ENCODE data around the gene LPAR3. TPM values are rescaled to one million over a fixed set of nuclear protein-coding genes. Genes with fewer than 3 reads are reported as not detected.
A peak's percentile ranks its signal among the peaks of the same experiment; 100 is the strongest.

LPAR3 gene
- total RNA-seq, 2 experiments from 2014 or later: 0.74 to 0.94 TPM

DNA sequence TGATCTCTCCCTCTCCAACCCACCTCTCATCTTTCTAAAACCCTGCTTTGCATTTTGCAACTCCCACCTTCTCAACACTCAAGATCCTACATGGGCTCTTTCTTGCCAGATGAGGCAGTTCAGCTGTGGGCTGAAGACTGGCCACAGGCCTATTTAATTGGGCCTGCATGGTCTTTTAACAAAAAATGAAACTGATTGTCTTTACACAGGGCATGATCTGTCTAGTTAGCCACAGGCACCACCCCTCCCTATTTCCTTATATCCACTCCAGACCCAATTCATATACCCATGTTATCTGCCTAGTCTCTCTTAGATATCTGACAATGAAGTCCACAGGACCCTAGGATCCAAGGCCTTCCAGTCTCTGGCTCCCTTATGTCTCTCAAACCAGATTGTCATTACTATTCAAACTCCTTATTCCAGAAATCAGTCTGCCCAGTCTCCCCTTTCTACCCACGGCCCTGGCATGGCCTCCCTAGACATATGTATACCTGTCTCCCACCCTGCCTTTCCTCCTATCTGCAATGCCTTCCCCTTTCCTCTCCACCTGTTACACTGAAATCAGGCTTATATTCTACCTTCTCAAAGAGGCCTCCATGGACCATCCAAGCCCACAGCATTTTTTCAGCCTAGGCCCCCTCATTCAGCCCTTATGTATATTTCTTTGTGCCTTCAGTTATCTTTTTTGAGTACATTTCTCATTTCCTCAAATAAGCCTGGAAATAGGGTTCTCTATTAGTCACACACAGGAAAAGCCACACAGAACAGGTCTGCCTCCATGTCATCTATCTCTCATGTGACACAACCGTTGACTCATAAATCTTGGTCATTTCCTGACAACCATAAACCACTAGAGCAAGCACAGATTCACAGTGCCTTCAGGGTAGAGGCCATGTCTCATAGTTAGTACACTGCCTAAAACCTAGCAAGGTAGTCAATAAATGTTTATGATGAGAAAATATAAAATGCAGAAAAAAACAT lies 39.0 kb downstream of the LPAR3 start:
- peak overlapping the region; percentile 85 for H3K27ac Mint-ChIP-seq
- no peaks in the 10 kb centered on the region for H3K9me3 Mint-ChIP-seq (ENCODE audit: insufficient read depth)
- ChIA-PET POLR2A (no interaction called here), CTCF (interaction anchor here (1.2 kb wide), 1 partner anchor 10 kb away, joined by 3 read pairs; no protein-coding TSS in a partner anchor)
- H3K27me3 Mint-ChIP-seq (ENCODE audit: low read depth): no peaks in the 10 kb centered on the region
- DNase-seq (peak; percentile 72), ATAC-seq (peak; percentile 99)
- H3K4me3 Mint-ChIP-seq: peak overlapping the region; percentile 2
- peaks cover 11% of the 10 kb centered on the region for H3K36me3 Mint-ChIP-seq (ENCODE audit: low read depth)
- H3K4me1 Mint-ChIP-seq (ENCODE audit: low read depth): peaks cover 41% of the 10 kb centered on the region

DNA sequence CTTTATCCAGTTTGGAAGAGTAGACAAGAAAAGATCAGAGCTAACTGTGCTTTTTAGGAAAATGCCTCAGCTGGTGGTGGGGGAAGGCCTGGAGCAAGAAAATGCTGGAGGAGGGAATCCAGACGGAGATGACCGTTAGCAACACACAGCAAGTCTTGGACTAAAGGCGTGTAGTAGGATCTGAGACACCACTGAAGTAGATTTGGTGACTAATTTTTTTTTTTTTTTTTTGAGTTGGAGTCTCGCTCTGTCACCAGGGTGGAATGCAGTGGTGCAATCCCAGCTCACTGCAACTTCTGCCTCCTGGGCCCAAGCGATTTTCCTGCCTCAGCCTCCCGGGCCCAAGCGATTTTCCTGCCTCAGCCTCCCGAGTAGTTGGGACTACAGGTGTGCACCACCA lies 41.2 kb downstream of the LPAR3 start:
- Mint-ChIP-seq H3K27me3 (ENCODE audit: low read depth) (no peaks in the 10 kb centered on the region), H3K4me3 (no peak overlapping the region), H3K4me1 (ENCODE audit: low read depth) (peaks cover 42% of the 10 kb centered on the region), H3K27ac (no peak overlapping the region), H3K36me3 (ENCODE audit: low read depth) (peaks cover 11% of the 10 kb centered on the region), H3K9me3 (ENCODE audit: insufficient read depth) (no peaks in the 10 kb centered on the region)
- CTCF ChIA-PET: no interaction called here
- DNase-seq (no peak), ATAC-seq (no peak)
- POLR2A ChIA-PET: no interaction called here

DNA sequence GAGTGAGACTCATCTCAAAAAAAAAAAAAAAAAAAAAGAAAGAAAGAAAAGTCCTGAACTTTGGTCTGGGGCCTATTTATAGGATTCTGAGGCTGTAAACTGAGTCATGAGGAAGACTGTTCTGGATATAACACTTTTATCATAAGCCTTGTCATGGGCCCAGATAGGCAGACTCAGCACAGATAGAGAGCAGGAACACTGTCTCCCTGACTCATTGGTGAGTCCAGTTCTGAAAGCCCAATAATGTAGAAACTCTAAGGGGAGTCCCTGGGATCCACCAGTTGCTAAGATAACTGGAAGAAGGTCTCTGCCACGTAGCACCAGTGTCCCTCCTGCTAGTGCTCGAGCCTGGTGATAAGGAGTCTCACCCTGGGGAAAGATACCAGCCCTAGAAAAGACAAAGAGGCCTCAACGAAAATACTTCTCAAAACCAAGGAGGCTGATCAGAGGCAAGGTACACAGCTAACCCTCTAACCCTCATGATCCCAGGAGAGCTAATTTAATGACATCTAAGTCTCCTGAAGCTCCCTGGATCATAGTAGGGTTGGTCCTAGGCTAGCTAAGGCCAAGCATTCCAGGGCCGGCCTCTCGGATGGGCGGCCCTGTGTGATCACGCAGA lies 43.5 kb downstream of the LPAR3 start:
- CTCF ChIA-PET: no interaction called here
- DNase-seq (no peak), ATAC-seq (no peak)
- peaks cover 3% of the 10 kb centered on the region for H3K27me3 Mint-ChIP-seq (ENCODE audit: low read depth)
- no peak overlapping the region for H3K27ac Mint-ChIP-seq
- no peak overlapping the region for H3K4me3 Mint-ChIP-seq
- H3K9me3 Mint-ChIP-seq (ENCODE audit: insufficient read depth): no peaks in the 10 kb centered on the region
- H3K36me3 Mint-ChIP-seq (ENCODE audit: low read depth): peaks cover 6% of the 10 kb centered on the region
- POLR2A ChIA-PET: no interaction called here
- peaks cover 28% of the 10 kb centered on the region for H3K4me1 Mint-ChIP-seq (ENCODE audit: low read depth)

DNA sequence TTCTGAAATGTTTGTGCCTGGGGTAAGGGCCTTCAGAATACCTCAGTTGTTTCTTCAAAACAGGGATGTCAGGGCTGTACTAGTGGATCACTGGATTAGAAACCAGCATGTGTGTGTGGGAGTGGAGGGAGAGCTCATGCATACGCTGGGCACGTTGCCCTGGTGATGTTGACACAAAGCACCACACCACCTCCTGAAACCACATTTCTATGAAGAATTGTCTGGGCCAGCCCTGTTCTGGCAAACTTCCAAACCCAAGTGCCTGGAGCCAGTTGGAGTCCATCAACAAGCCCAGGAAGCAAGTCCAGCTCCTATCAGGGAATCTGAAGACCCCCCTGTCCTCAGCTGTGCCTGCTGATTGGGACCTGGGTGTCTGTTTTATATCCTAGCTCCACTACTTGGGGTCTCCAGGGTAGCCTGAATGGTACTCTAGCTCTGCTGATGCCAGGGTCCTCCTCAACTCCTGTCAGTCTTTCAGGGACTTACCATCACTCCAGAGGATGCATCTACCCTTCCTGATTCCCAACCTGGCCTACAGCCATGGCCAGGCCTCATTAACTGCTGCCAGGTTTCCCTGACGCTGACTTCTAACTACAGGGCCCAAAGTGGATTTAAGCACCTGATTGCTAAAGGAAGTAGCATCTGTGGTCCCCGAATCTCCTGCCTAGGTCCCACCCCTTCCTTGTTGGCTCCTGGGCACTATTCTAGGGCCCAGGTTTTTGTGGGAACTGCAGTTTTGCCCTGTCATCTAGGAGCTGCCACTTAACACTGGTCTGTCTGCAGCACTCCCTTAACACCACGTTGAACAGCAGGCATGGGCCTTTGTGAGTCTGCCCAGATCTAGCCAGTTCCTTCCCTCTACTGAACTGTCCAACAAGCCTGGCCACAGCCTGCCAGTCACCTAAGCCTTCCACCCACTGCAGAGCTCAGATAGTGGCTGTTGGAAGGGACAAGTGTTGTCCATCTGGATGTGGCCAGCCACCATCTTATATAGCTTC lies 45.5 kb downstream of the LPAR3 start:
- H3K9me3 Mint-ChIP-seq (ENCODE audit: insufficient read depth): no peaks in the 10 kb centered on the region
- POLR2A ChIA-PET: no interaction called here
- H3K27me3 Mint-ChIP-seq (ENCODE audit: low read depth): peaks cover 5% of the 10 kb centered on the region
- ATAC-seq (no peak), DNase-seq (no peak)
- CTCF ChIA-PET: interaction anchor here (0.6 kb wide), 1 partner anchor 30 kb away, joined by 3 read pairs; no protein-coding TSS in a partner anchor
- no peak overlapping the region for H3K27ac Mint-ChIP-seq
- H3K36me3 Mint-ChIP-seq (ENCODE audit: low read depth): peaks cover 2% of the 10 kb centered on the region
- H3K4me3 Mint-ChIP-seq: no peak overlapping the region
- peaks cover 10% of the 10 kb centered on the region for H3K4me1 Mint-ChIP-seq (ENCODE audit: low read depth)

DNA sequence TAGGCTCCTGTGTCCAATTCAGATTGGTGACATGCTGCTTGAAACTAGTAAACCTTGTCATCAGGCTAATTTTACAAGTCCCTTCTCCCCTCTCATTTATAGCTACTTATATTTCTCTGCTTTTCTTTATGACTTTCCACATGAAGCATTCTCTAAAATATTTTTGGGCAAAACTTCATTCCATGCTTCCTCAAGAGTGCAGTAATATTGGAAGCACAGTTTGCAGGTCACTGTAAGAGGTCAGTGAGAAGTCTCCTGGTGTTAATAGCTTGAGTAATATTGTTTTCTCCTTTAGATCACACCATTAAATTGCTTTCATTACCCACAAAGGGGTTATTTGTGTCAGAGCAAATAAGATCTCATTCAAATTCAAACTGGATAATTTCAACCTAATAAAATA lies 46.6 kb downstream of the LPAR3 start:
- Mint-ChIP-seq H3K9me3 (ENCODE audit: insufficient read depth) (no peaks in the 10 kb centered on the region), H3K27ac (no peak overlapping the region), H3K27me3 (ENCODE audit: low read depth) (peaks cover 7% of the 10 kb centered on the region), H3K4me1 (ENCODE audit: low read depth) (peaks cover 8% of the 10 kb centered on the region), H3K36me3 (ENCODE audit: low read depth) (no peaks in the 10 kb centered on the region), H3K4me3 (no peak overlapping the region)
- DNase-seq (no peak), ATAC-seq (no peak)
- ChIA-PET POLR2A (no interaction called here), CTCF (interaction anchor here (0.9 to 1.2 kb wide), 2 partner anchors 13 to 16 kb away, joined by 3 read pairs; no protein-coding TSS in a partner anchor)

DNA sequence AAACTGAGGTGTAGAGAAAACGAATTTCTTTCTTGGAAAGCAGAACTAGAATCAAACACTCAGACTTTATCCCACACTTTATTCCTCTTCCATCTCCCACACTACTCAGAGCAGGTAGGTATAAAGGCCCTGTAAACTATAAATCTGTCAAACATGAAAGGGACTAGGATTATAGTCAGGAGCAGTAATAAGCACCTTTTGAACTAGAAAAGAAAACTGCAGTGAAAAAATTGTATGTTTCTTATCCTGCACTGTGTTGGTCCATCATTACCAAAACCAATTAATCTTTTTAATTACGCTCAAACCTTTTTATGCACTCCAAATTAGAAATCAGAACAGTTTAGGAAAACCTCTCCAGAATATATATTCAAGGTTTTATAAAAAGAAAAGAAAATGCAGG lies 47.6 kb downstream of the LPAR3 start:
- H3K27me3 Mint-ChIP-seq (ENCODE audit: low read depth): peaks cover 7% of the 10 kb centered on the region
- DNase-seq (no peak), ATAC-seq (no peak)
- peaks cover 8% of the 10 kb centered on the region for H3K4me1 Mint-ChIP-seq (ENCODE audit: low read depth)
- CTCF ChIA-PET: interaction anchor here (0.9 to 1.5 kb wide), 2 partner anchors 17 to 25 kb away, joined by 3 read pairs; no protein-coding TSS in a partner anchor
- POLR2A ChIA-PET: no interaction called here
- H3K27ac Mint-ChIP-seq: no peak overlapping the region
- no peak overlapping the region for H3K4me3 Mint-ChIP-seq
- H3K36me3 Mint-ChIP-seq (ENCODE audit: low read depth): no peaks in the 10 kb centered on the region
- no peaks in the 10 kb centered on the region for H3K9me3 Mint-ChIP-seq (ENCODE audit: insufficient read depth)

DNA sequence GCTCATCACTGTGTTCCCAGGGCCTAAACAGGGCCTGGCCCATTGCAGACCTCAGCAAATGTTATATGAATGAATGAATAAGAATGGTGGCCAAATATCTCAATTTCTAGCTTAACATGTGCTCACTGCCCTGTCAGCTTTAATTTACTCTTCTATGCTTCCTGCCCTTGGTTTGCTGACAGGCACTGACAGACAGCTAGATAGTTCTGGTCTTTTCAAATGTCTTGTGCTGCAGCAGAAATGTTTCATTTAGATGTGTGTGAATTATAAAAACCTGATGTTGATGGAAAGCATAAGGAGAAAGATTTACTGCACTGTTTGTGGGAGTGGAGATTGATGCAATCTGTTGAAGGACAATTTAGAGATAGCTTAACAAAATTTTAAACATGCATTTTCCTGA lies 48.9 kb downstream of the LPAR3 start:
- DNase-seq: no peak
- Mint-ChIP-seq H3K27me3 (ENCODE audit: low read depth) (peaks cover 7% of the 10 kb centered on the region), H3K4me1 (ENCODE audit: low read depth) (peaks cover 10% of the 10 kb centered on the region), H3K9me3 (ENCODE audit: insufficient read depth) (no peaks in the 10 kb centered on the region), H3K4me3 (no peak overlapping the region), H3K27ac (no peak overlapping the region), H3K36me3 (ENCODE audit: low read depth) (no peaks in the 10 kb centered on the region)
- ChIA-PET CTCF (interaction anchor here (1.0 to 1.5 kb wide), 3 partner anchors 9 to 62 kb away, joined by 3 read pairs; no protein-coding TSS in a partner anchor), POLR2A (no interaction called here)
- no peak for ATAC-seq

DNA sequence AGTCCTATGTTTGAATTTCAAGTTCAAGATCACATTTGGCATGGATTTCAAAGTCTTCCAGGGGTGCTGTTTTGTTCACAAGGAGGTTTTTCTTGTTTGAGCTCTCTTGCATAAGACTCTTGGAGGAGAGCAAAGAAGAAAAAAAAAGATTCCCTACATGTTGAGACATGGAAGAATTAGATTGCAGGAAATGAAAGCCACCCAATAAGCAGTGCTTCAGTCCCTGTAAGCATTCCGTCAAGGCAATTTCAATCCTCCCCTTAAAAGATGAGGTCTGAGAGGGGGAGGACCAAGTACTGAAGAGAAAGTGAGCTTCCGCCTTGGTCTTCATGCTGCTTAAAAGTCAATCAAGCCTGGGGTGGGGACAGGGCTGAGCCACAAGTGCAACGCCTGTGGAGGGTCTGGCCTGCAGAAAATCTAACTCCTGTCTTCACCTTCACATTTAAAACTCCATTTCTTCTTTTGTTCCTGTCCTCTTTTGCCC lies 50.2 kb downstream of the LPAR3 start:
- CTCF ChIA-PET: interaction anchor here (1.0 kb wide), 1 partner anchor 60 kb away, joined by 3 read pairs; no protein-coding TSS in a partner anchor
- Mint-ChIP-seq H3K9me3 (ENCODE audit: insufficient read depth) (no peaks in the 10 kb centered on the region), H3K36me3 (ENCODE audit: low read depth) (no peaks in the 10 kb centered on the region), H3K27me3 (ENCODE audit: low read depth) (peaks cover 7% of the 10 kb centered on the region), H3K27ac (no peak overlapping the region), H3K4me3 (no peak overlapping the region), H3K4me1 (ENCODE audit: low read depth) (peaks cover 9% of the 10 kb centered on the region)
- POLR2A ChIA-PET: interaction anchor here (0.9 kb wide), 1 partner anchor 14 kb away, joined by 3 read pairs; no protein-coding TSS in a partner anchor
- no peak for ATAC-seq
- DNase-seq: no peak

DNA sequence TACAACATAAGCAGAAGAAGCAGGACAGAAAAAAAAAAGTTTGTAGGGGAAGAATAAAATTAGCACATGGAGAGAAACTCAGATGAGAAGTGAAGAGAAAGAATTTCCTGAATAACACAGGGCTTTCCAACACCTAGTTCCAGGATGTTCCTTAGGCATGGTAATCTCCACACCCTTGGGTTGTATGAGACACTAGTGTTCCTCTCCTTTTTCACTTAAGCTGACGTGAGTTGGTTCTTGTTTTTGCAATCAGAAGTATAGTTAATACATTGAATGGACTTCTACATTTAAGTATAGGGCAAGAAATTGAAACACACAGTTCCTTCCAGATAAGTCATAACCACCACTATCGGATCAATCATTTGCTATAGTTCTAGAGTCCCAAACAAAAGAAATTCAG lies 51.0 kb downstream of the LPAR3 start:
- peaks cover 7% of the 10 kb centered on the region for H3K27me3 Mint-ChIP-seq (ENCODE audit: low read depth)
- peaks cover 3% of the 10 kb centered on the region for H3K4me1 Mint-ChIP-seq (ENCODE audit: low read depth)
- H3K9me3 Mint-ChIP-seq (ENCODE audit: insufficient read depth): no peaks in the 10 kb centered on the region
- ATAC-seq (no peak), DNase-seq (no peak)
- H3K27ac Mint-ChIP-seq: no peak overlapping the region
- ChIA-PET POLR2A (interaction anchor here (0.9 kb wide), 1 partner anchor 15 kb away, joined by 3 read pairs; no protein-coding TSS in a partner anchor), CTCF (no interaction called here)
- H3K4me3 Mint-ChIP-seq: no peak overlapping the region
- H3K36me3 Mint-ChIP-seq (ENCODE audit: low read depth): no peaks in the 10 kb centered on the region

DNA sequence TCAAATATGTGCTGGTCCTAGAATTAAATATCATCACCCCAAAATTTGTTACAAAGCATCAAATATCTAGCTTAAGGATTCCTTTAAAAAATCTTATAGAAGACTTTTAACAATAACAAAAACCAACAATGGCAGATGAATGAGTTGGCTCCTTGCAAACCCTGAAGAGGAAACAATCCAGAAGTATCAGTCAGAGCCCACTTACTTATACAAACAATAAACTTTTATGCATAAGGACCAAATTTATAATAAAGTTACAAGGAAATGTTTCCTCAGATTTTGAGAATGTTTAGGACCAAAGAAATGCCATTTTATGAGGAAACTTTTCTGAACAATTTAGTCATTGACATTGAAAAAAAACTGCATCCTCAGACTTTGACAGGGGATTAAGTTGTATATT lies 52.7 kb downstream of the LPAR3 start:
- CTCF ChIA-PET: no interaction called here
- Mint-ChIP-seq H3K27me3 (ENCODE audit: low read depth) (peaks cover 4% of the 10 kb centered on the region), H3K36me3 (ENCODE audit: low read depth) (no peaks in the 10 kb centered on the region), H3K4me3 (no peak overlapping the region), H3K4me1 (ENCODE audit: low read depth) (peaks cover 1% of the 10 kb centered on the region), H3K27ac (no peak overlapping the region), H3K9me3 (ENCODE audit: insufficient read depth) (no peaks in the 10 kb centered on the region)
- POLR2A ChIA-PET: no interaction called here
- DNase-seq (no peak), ATAC-seq (no peak)

DNA sequence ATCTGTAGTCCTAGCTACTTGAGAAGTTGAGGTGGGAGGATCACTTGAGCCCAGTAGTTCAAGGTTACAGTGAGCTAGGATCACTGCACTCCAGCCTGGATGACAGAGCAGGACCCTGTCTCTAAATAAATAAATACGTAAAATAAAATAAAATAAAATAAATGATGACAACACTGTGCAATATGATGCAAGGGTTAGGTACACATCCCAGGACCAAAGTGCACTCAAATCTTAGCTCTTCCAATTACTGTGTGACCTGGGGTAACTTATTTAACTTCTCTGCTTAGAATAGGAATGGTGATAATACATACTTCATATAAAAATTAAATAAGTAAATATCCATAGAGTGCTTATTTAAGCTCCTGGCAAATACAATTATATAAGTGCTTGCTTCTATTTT lies 53.5 kb downstream of the LPAR3 start:
- ChIA-PET CTCF (no interaction called here), POLR2A (no interaction called here)
- H3K27me3 Mint-ChIP-seq (ENCODE audit: low read depth): peaks cover 4% of the 10 kb centered on the region
- peaks cover 1% of the 10 kb centered on the region for H3K4me1 Mint-ChIP-seq (ENCODE audit: low read depth)
- H3K36me3 Mint-ChIP-seq (ENCODE audit: low read depth): no peaks in the 10 kb centered on the region
- no peak overlapping the region for H3K4me3 Mint-ChIP-seq
- no peak for DNase-seq
- H3K27ac Mint-ChIP-seq: no peak overlapping the region
- no peak for ATAC-seq
- H3K9me3 Mint-ChIP-seq (ENCODE audit: insufficient read depth): no peaks in the 10 kb centered on the region

All from activated CD8-positive, alpha-beta T cell treated with anti-CD3 and anti-CD28 coated beads, Interleukin-2, amount 10 ng/mL, durations not matched to agents 7 days and 5 days (primary cell).